Erythroblast (primary cell): Measurements from ENCODE around the gene HSDL1.

ENCODE experiments used
- GATA1 ChIP-seq: IDR thresholded peaks from 2 replicates; pipeline ENCODE4 v1.6.1; 2011; ENCODE audit warnings: low read depth, mild to moderate bottlenecking, control low read depth, low read length, moderate library complexity
- POLR2A ChIP-seq: IDR thresholded peaks from 2 replicates; pipeline ENCODE4 v1.6.1; 2011; ENCODE audit warnings: mild to moderate bottlenecking, low read length

DNA sequence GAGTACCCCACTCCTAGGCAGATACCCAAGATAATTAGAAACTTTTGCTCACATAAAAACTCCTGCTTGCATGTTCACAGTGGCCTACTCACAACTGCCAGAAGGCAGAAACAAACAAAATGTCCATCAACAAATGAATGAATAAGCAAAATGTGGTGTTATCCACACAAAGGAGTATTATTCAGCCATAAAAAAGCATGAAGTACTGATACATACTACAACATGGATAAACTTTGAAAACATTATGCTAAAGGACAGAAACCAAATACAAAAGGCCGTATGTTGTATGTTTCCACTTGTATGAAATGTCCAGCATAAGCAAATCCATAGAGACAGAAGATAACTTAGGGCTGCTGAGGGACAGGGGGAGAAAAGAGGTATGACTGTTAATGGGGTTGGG is 1.9 kb downstream of the HSDL1 start:
- TF ChIP-seq POLR2A (no peak), GATA1 (no peak)
